GM23338 (cell line): Measurements from ENCODE around the gene DENND6A. TPM values are rescaled to one million over a fixed set of nuclear protein-coding genes. Genes with fewer than 3 reads are reported as not detected.

ENCODE experiments used
- ATAC-seq: fragments of 200-7000 bp; cut with Tn5 transposase; 3 replicates; pipeline ENCODE4 v1.9.1; 2020
- DNase-seq: peaks from one replicate; pipeline ENCODE4 v3.0.0-alpha.2; 2015; ENCODE audit warnings: low spot score
- H2AFZ ChIP-seq: fragments of 200-600 bp; sonication (generic); 2 replicates; pipeline ENCODE4 v1.8.0; 2016; ENCODE audit warnings: antibody characterized with exemption, mild to moderate bottlenecking, moderate library complexity
- H3F3A ChIP-seq: fragments of 200-600 bp; sonication (generic); replicated peaks from 2 replicates; pipeline ENCODE4 v1.8.0; 2017; ENCODE audit warnings: antibody characterized with exemption, mixed run types, low read depth
- H3K27ac ChIP-seq: fragments of 200-600 bp; sonication (generic); 2 replicates; pipeline ENCODE4 v1.6.1; 2016; ENCODE audit warnings: low read depth
- H3K27me3 ChIP-seq: fragments of 200-600 bp; sonication (generic); 2 replicates; pipeline ENCODE4 v1.8.0; 2016; ENCODE audit warnings: mild to moderate bottlenecking, mixed run types, moderate library complexity; ENCODE audit not compliant: insufficient read depth
- H3K36me3 ChIP-seq: fragments of 200-600 bp; sonication (generic); 2 replicates; pipeline ENCODE4 v1.8.0; 2016; ENCODE audit warnings: mild to moderate bottlenecking; ENCODE audit not compliant: insufficient read depth
- H3K4me1 ChIP-seq: fragments of 200-600 bp; sonication (generic); 2 replicates; pipeline ENCODE4 v1.8.0; 2016; ENCODE audit warnings: mild to moderate bottlenecking, moderate library complexity; ENCODE audit not compliant: insufficient read depth
- H3K4me2 ChIP-seq: fragments of 200-600 bp; sonication (generic); 2 replicates; pipeline ENCODE4 v1.7.1; 2017; ENCODE audit warnings: mixed run types
- H3K4me3 ChIP-seq: fragments of 200-600 bp; sonication (generic); 2 replicates; pipeline ENCODE4 v1.6.1; 2016; ENCODE audit warnings: mixed run types
- H3K79me2 ChIP-seq: fragments of 200-600 bp; sonication (generic); replicated peaks from 2 replicates; pipeline ENCODE4 v1.8.0; 2017; ENCODE audit warnings: mild to moderate bottlenecking; ENCODE audit not compliant: insufficient read depth
- H3K9me2 ChIP-seq: fragments of 200-600 bp; sonication (generic); 2 replicates; pipeline ENCODE4 v1.8.0; 2017; ENCODE audit not compliant: insufficient read depth
- H4K20me1 ChIP-seq: fragments of 200-600 bp; sonication (generic); replicated peaks from 2 replicates; pipeline ENCODE4 v1.8.0; 2017; ENCODE audit warnings: mild to moderate bottlenecking; ENCODE audit not compliant: insufficient read depth
- H3K27ac Mint-ChIP-seq: 2 replicates; pipeline ENCODE4 v1.8.0; 2020; ENCODE audit warnings: inconsistent platforms, mild to moderate bottlenecking, moderate library complexity, mixed read lengths
- H3K27me3 Mint-ChIP-seq: 3 replicates; pipeline ENCODE4 v1.8.0; 2022; ENCODE audit warnings: low read depth, mild to moderate bottlenecking, moderate library complexity, mixed read lengths, inconsistent platforms; ENCODE audit not compliant: insufficient read depth, poor library complexity
- H3K36me3 Mint-ChIP-seq: 3 replicates; pipeline ENCODE4 v1.8.0; 2021; ENCODE audit warnings: low read depth, mild to moderate bottlenecking, inconsistent platforms, moderate library complexity, mixed read lengths
- H3K4me1 Mint-ChIP-seq: 3 replicates; pipeline ENCODE4 v1.8.0; 2020; ENCODE audit warnings: mild to moderate bottlenecking, inconsistent platforms, mixed read lengths
- H3K4me3 Mint-ChIP-seq: 3 replicates; pipeline ENCODE4 v1.8.0; 2021; ENCODE audit warnings: moderate library complexity, mild to moderate bottlenecking, inconsistent platforms, mixed read lengths
- H3K9me3 Mint-ChIP-seq: 3 replicates; pipeline ENCODE4 v1.8.0; 2020; ENCODE audit warnings: moderate library complexity, mild to moderate bottlenecking, inconsistent platforms, mixed read lengths
- JUNB ChIP-seq: IDR thresholded peaks from one replicate; pipeline ENCODE4 v1.6.1; 2016; ENCODE audit warnings: antibody characterized with exemption; ENCODE audit not compliant: unreplicated experiment
- REST ChIP-seq: IDR thresholded peaks from one replicate; pipeline ENCODE4 v1.6.1; 2018; ENCODE audit warnings: antibody characterized with exemption; ENCODE audit not compliant: unreplicated experiment
- polyA plus RNA-seq: library from polyadenylated mRNA; unstranded; fragments of >200 nt; fragmentation: Nextera tagmentation; extraction: Ambion mirVana; gene quantifications from 2 replicates; pipeline ENCODE4 v1.2.1, GENCODE V29; 2016
- total RNA-seq: library from RNA; depleted of rRNA; stranded (reverse); fragments of >200 nt; shearing (Covaris generic); gene quantifications from 2 replicates; pipeline ENCODE4 v1.2.3, GENCODE V29; 2014
- TF ChIP-seq, protein P1 (sequence below): fragments of 250-450 bp; sonication (Bioruptor Pico); IDR thresholded peaks from 2 replicates; pipeline ENCODE4 v1.5.0; 2020; ENCODE audit warnings: mild to moderate bottlenecking, moderate library complexity

The DENND6A gene
- total and polyA plus RNA-seq, 2 experiments from 2014 or later = 7.5 to 17.5 TPM

DNA sequence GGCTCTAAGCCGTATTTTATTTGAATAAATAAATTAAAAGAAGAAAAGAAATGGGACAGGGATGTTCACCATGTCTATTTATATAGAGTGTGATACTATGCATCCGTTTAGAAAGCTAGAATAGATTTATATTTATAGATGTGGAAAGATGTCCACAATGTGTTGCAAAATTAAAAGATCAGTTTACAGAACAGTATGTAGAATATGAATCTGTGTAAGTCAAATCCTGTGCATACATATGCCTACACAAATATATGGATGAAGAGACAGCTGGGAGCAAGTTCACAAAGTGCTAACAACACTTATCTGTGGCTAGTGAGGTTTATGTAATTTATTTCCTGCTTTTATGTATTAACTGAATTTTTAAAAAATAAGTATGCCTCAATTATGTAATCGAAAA lies 37.8 kb upstream of the DENND6A start (continued):
- TF ChIP-seq, protein P1, sequence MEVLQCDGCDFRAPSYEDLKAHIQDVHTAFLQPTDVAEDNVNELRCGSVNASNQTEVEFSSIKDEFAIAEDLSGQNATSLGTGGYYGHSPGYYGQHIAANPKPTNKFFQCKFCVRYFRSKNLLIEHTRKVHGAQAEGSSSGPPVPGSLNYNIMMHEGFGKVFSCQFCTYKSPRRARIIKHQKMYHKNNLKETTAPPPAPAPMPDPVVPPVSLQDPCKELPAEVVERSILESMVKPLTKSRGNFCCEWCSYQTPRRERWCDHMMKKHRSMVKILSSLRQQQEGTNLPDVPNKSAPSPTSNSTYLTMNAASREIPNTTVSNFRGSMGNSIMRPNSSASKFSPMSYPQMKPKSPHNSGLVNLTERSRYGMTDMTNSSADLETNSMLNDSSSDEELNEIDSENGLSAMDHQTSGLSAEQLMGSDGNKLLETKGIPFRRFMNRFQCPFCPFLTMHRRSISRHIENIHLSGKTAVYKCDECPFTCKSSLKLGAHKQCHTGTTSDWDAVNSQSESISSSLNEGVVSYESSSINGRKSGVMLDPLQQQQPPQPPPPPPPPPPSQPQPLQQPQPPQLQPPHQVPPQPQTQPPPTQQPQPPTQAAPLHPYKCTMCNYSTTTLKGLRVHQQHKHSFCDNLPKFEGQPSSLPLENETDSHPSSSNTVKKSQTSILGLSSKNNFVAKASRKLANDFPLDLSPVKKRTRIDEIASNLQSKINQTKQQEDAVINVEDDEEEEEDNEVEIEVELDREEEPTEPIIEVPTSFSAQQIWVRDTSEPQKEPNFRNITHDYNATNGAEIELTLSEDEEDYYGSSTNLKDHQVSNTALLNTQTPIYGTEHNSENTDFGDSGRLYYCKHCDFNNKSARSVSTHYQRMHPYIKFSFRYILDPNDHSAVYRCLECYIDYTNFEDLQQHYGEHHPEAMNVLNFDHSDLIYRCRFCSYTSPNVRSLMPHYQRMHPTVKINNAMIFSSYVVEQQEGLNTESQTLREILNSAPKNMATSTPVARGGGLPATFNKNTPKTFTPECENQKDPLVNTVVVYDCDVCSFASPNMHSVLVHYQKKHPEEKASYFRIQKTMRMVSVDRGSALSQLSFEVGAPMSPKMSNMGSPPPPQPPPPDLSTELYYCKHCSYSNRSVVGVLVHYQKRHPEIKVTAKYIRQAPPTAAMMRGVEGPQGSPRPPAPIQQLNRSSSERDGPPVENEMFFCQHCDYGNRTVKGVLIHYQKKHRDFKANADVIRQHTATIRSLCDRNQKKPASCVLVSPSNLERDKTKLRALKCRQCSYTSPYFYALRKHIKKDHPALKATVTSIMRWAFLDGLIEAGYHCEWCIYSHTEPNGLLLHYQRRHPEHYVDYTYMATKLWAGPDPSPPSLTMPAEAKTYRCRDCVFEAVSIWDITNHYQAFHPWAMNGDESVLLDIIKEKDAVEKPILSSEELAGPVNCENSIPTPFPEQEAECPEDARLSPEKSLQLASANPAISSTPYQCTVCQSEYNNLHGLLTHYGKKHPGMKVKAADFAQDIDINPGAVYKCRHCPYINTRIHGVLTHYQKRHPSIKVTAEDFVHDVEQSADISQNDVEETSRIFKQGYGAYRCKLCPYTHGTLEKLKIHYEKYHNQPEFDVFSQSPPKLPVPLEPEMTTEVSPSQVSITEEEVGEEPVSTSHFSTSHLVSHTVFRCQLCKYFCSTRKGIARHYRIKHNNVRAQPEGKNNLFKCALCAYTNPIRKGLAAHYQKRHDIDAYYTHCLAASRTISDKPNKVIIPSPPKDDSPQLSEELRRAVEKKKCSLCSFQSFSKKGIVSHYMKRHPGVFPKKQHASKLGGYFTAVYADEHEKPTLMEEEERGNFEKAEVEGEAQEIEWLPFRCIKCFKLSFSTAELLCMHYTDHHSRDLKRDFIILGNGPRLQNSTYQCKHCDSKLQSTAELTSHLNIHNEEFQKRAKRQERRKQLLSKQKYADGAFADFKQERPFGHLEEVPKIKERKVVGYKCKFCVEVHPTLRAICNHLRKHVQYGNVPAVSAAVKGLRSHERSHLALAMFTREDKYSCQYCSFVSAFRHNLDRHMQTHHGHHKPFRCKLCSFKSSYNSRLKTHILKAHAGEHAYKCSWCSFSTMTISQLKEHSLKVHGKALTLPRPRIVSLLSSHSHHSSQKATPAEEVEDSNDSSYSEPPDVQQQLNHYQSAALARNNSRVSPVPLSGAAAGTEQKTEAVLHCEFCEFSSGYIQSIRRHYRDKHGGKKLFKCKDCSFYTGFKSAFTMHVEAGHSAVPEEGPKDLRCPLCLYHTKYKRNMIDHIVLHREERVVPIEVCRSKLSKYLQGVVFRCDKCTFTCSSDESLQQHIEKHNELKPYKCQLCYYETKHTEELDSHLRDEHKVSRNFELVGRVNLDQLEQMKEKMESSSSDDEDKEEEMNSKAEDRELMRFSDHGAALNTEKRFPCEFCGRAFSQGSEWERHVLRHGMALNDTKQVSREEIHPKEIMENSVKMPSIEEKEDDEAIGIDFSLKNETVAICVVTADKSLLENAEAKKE (CRISPR knock-in tag) = no peak
- no peak for TF ChIP-seq JUNB

DNA sequence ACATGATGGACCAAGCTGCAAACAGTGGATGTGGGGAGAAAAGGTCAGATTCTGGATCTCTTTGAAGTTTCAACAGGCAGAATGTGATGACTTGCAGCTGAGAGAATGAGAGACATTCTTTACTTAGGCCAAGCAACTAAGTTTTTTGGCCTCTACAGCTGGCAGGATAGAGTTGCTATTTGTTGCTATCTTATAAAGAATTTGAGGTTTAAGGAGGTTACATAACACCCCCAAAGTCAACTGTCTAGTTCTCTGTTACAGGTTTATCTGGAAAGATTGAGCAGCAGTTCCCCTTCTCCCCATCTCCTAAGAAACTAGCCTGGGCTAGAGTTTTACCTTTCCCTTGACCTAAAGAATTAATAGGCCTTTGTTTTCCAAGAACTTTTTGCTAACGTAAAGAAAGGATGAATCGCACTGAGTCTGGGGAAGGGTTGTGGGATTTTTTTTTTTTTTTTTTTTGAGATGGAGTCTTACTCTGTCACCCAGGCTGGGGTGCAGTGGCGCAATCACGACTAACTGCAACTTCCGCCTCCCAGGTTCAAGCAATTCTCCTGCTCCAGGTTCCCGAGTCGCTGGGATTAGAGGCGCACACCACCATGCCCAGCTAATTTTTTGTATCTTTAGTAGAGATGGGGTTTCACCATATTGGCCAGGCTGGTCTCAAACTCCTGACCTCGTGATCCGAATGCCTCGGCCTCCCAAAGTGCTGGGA lies 36.6 kb upstream of the DENND6A start:
- no peak for DNase-seq
- no peaks in the 10 kb centered on the region for H3K79me2 ChIP-seq
- H3K27ac Mint-ChIP-seq = no peak overlapping the region
- no peaks in the 10 kb centered on the region for H3K4me1 Mint-ChIP-seq
- no peak overlapping the region for H3K4me2 ChIP-seq
- H3F3A ChIP-seq = no peaks in the 10 kb centered on the region
- H3K4me1 ChIP-seq = no peaks in the 10 kb centered on the region
- ATAC-seq = no peak
- H3K36me3 Mint-ChIP-seq = no peaks in the 10 kb centered on the region
- peak overlapping the region; percentile 67; the same call in 1 of the 2 replicates for H2AFZ ChIP-seq
- peaks cover 7% of the 10 kb centered on the region for H3K27me3 Mint-ChIP-seq
- H3K36me3 ChIP-seq = no peaks in the 10 kb centered on the region
- H3K4me3 ChIP-seq = no peak overlapping the region
- no peaks in the 10 kb centered on the region for H3K27me3 ChIP-seq
- no peak for TF ChIP-seq REST
- no peaks in the 10 kb centered on the region for H4K20me1 ChIP-seq
- no peak overlapping the region for H3K27ac ChIP-seq
- no peaks in the 10 kb centered on the region for H3K9me2 ChIP-seq
- no peak overlapping the region for H3K4me3 Mint-ChIP-seq
- H3K9me3 Mint-ChIP-seq = no peaks in the 10 kb centered on the region
